ENCODE data around the gene CCDC187.

DNA sequence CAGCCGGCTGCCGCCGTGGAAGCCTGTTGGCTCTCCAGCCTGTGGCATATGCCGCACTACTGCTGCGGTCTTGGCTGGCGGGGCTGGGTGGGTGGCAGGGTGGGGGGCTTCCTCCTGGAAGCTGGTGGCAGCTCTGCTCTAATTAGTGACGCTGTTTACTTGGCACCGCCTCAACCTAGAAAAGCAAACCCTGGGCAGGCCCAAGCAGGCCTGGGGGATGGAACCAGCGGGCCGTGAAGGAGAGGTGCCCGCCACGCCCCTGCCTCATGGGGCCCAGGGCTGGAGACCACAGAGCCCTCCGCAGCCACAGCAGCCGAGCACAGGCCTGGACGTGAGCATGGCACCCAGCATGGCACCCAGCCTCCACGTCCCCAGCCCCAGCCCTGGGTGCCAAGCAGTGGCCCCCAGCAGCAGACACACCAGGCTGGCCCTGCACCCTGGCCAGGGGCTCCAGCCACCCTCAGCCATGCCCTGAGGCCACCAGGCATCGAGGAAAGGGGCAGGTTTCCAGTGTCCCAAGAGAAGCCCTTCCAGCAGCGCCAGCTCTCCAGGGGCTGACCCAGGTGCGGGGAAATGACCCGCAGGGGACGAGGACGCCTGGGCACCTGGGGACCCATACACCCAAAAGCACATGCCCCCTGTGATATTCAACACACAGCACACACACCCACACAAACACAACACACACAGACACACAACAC, 5.4 kb upstream of the CCDC187 start:
- TF ChIP-seq, protein P1, sequence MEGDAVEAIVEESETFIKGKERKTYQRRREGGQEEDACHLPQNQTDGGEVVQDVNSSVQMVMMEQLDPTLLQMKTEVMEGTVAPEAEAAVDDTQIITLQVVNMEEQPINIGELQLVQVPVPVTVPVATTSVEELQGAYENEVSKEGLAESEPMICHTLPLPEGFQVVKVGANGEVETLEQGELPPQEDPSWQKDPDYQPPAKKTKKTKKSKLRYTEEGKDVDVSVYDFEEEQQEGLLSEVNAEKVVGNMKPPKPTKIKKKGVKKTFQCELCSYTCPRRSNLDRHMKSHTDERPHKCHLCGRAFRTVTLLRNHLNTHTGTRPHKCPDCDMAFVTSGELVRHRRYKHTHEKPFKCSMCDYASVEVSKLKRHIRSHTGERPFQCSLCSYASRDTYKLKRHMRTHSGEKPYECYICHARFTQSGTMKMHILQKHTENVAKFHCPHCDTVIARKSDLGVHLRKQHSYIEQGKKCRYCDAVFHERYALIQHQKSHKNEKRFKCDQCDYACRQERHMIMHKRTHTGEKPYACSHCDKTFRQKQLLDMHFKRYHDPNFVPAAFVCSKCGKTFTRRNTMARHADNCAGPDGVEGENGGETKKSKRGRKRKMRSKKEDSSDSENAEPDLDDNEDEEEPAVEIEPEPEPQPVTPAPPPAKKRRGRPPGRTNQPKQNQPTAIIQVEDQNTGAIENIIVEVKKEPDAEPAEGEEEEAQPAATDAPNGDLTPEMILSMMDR (IDR thresholded peaks at IDR 0.05) = no peak
- no peak for TF ChIP-seq EZH2phosphoT487 (IDR thresholded peaks at IDR 0.05)
